NCI-H1048 (cell line): ENCODE measurements around the gene ELAVL2.
"Not testable (repeated sequence)": the region's sequence is repeated elsewhere in the genome, so short reads cannot be mapped to it uniquely, and the experiment has no call there.

ENCODE experiments used
- DNase-seq: peaks from one replicate; lab custom pipeline; 2025; lab: John Stamatoyannopoulos, UW

ELAVL2 gene

DNA sequence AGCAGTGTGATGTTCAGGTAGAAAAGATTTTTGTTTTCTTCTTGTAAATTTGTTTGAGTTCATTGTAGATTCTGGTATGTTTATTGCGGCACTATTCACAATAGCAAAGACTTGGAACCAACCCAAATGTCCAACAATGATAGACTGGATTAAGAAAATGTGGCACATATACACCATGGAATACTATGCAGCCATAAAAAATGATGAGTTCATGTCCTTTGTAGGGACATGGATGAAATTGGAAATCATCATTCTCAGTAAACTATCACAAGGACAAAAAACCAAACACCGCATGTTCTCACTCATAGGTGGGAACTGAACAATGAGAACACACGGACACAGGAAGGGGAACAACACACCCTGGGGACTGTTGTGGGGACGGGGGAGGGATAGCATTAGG, 103.0 kb downstream of the ELAVL2 start:
- DNase-seq, result not testable (repeated sequence)

GRCh38 chr9:23721466-23721865, 104.6 kb downstream of the ELAVL2 start:
- no peak for DNase-seq

DNA sequence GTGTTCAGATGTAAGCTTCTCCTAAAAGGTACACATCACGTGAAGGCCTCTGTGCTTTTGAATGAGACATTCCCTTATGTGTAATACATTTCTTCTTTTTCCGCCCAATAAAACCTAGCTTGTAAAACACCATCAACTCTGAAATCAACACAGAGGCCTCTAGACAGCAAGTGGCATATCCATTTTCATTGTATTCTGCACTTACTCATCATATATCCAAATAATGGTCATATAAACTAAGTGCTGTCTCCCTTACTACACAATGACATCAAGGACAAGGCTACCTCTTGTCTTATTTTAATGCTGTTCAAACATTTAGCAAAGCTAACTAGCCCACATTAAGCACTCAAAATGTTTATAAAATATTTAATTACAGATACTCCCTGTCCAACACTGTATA, 108.5 kb downstream of the ELAVL2 start:
- DNase-seq, result no peak

- DNase-seq, result no peak
Observed at GRCh38 chr9:23707249-23707648, 118.8 kb downstream of the ELAVL2 start.

- DNase-seq, result no peak
Observed at GRCh38 chr9:23702311-23702922, 123.6 kb downstream of the ELAVL2 start.

- DNase-seq, result no peak
Observed at GRCh38 chr9:23701291-23701690, 124.7 kb downstream of the ELAVL2 start.

DNA sequence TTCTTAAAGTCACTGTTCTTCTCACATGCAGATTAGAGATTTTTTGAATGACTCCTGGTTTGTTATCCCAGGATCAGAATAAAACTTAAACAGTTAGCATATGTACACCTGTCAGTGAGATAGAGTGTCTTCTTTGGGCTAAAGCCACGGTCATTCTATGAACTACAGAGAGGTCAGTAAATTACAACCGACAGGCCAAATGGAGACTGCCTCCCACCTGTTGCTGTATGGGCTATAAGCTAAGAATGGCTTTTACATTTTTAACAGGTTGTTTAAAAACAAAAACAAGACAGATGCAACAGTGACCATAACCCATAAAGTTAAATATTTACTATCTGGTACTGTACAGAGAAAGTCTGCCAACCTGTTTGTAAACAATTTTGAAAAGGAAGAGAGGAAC, 125.7 kb downstream of the ELAVL2 start:
- DNase-seq, result no peak

DNA sequence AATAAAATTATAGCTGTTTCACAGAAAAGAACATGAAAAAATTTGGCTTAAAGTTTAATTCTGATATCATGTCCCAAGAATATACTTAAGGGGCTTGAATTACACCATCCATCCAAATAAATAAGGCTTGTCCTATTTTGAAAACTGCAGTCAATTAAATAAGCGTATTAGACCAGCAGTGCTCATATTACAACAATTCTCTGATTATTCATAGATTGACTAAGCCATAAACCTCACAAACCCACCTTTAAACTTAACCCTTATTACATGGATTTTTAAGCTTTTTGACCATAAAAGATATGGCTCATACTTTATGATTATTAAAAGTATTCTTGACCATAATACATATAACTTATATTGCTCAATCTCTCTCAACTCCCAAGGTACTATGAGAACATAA, 127.9 kb downstream of the ELAVL2 start:
- no peak for DNase-seq

- no peak for DNase-seq
Observed at GRCh38 chr9:23695572-23695971, 130.5 kb downstream of the ELAVL2 start.

GRCh38 chr9:23693374-23693773, 132.7 kb downstream of the ELAVL2 start:
- no peak for DNase-seq

DNA sequence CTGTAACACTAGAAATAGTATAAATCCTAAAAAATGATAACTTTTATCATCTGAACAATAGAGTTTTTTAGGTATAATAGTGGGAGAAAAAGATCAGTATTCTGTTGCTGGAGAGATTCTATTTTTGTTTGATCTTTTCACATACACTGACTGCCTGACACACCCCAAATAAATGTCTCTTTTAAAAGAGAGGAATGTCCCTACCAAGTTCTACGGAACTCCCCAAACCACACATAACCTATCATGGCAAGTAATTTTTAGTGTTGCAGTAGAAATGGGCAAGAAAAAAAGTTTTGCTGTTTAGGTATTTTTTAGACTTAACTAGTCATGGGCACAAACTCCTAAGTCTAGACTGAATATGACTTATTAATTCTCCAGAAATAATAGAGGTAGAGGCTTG, 139.1 kb downstream of the ELAVL2 start:
- DNase-seq, result no peak

- DNase-seq, result no peak
Observed at GRCh38 chr9:23686257-23686656, 139.8 kb downstream of the ELAVL2 start.

GRCh38 chr9:23683611-23684061, 142.4 kb downstream of the ELAVL2 start:
- no peak for DNase-seq

- no peak for DNase-seq
Observed at GRCh38 chr9:23682891-23683431, 143.1 kb downstream of the ELAVL2 start.

DNA sequence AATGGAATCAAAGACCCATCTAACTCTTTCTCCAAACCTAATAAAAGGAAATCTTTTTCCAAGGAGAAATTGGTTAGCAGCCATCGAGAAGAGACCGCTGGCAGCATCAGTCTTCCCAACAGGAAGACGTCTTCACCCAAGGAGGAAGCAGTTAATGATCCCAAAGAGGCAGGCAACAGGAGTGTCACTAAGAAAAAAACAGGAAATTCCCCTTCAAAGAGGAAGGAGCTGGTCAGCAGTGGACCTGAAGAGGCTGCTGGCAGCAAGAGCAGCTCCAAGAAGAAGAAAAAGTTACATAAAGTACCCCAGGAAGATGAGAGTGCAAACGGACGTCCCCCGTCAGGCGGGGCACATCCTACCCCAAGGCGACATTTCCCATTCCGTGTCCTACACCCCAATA, 143.7 kb downstream of the ELAVL2 start:
- no peak for DNase-seq

DNA sequence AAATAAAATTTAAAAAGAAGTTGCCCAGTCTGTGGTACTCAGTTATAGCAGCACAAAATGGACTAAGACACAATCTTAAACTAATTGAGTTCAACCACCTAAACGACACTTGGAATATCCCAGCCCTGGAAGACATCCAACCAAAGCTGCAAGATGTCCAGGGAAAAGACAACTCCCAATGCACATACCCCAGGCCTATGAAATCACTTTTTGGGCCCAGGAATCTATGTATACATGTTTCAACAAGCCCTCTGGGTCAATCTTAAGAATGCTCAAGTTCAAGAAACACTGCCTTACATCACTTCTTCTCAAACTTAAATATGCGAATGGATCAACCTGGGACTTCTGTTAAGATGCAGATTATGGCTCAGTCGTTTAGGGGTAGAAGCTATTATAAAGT, 148.6 kb downstream of the ELAVL2 start:
- DNase-seq, result no peak

GRCh38 chr9:23674016-23674585, 151.9 kb downstream of the ELAVL2 start:
- no peak for DNase-seq

- no peak for DNase-seq
Observed at GRCh38 chr9:23672151-23672550, 153.9 kb downstream of the ELAVL2 start.

- DNase-seq, result no peak
Observed at GRCh38 chr9:23669776-23670175, 156.3 kb downstream of the ELAVL2 start.

- no peak for DNase-seq
Observed at GRCh38 chr9:23665635-23666034, 160.4 kb downstream of the ELAVL2 start.

DNA sequence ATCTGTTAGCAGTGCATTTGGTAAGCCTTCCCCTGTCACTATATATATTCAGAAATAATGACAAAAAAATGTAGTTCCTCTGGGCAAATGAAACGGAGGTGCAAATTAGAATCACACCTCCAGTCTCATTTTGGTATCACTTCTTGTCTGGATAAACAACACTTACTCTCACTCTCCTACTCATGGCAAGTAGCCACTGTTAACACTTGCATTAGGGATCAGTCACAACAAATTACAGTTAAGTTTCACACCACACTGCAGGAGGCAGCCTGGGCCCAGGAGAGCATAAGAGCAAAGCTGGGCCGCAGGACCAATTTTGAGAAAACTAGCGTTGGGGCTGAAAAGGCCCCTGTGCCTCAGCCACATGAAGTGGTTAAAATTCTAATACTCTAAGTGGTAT, 161.0 kb downstream of the ELAVL2 start:
- no peak for DNase-seq

GRCh38 chr9:23663946-23664345, 162.1 kb downstream of the ELAVL2 start:
- no peak for DNase-seq

DNA sequence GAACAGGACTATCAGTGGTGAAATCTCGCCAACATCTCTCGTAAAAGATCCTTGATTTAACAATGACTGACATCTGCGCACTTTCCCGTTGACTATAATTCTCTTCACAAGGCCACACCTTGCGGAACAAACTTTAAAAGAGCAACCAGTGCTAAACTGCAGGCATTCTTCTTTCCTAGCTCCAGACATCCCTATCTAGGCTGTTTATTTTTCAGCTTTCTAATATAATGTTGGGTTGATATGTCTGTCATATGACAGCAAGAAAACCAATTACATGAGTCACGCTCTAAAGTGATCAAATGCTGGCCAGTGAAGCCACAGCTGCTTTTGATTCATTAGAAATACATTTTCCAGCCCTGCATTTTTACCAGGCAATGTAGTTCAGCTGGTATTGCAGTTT, 162.5 kb downstream of the ELAVL2 start:
- no peak for DNase-seq

- no peak for DNase-seq
Observed at GRCh38 chr9:23663125-23663524, 162.9 kb downstream of the ELAVL2 start.
